ENCODE results near the gene CAPZA1.
"Not testable (repeated sequence)": the region's sequence is repeated elsewhere in the genome, so short reads cannot be mapped to it uniquely, and the experiment has no call there.

Gene CAPZA1

DNA sequence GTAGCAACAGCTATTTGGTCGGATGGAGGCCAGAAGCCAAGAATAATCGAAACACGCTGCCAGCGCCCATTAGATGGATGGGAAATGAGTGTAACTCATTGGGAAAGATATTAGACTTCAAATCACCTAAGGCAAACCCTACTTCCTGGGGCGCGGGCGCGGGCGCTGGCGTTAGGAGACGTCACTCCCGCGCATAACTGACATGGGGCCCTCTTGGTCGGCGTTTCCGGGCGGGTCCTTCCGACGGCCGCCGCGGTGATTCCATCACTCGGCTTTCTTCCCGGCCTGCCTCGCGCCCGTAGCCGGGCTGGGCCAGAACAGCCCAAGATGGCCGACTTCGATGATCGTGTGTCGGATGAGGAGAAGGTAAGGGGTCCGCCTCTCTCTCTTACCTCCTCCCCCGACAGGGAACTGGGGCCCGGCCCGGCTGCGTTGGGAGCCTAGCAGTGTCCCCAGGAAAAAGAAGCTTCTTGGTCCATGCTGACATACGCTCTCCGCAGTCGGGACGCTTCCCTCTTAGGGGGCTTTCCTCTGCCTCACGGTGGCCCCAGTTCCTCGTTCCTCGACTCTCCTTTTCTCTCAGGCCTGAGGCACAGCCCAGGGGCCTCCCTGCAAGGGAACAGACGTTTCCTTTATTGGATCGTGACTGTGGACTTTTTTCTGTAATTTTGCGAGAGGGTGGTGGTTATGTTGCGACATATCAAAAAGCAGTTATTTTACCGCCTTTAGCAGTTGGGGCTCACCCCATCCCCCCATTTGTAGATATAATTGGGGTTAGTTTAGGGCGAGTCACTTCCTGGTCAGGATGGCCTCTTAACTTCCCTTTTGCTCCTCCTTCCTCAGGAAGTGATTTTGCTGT is at the start of gene CAPZA1:
Gene CAPZA1, plus strand, starts transcription at position 315 of the 859 bp plus-strand sequence. Its CDS starts 13 bp downstream, at position 328.
- DNase-seq, result peak; percentile 93

DNA sequence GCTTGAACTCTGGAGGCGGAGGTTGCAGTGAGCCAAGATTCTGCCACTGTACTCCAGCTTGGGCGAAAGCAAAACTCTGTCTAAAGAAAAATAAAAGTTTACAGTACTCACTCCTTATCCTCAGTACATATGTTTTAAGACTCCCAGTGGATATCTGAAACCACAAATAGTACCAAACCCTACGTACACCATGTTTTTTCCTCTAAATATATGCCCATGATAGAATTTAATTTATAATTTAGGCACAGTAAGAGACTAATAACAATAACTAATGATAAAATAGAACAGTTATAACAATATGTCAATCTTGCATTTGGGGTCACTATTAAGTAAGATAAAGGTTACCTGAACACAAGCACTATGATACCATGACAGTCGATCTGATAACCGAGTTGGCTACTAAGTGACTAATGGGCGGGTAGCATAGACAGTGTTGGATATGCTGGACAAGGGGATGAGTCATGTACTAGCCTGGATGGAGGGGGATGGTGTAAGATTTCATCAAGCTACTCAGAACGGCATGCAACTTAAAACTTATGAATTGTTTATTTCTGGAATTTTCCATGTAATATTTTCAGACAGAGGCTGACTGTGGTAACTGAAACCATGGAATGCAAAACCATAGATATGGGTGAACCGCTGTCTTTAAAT is 44.4 kb upstream of the CAPZA1 start:
- DNase-seq, result no peak

DNA sequence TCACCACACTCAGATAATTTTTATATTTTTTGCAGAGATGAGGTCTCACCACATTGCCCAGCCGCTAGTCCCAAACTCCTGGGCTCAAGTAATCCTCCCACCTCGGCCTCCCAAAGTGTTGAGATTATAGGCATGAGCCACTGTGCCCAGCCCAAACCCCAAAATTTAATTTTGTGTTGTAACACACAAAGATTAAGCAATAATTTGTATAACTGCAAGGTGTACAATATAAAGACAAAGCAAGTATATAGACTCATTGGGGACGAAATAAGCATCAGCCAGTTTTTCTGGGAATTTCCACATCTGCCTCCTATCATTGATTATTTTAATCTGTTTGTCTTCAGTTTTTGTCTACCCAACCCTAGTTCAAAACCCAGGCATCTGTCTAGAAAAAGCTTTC is 43.4 kb upstream of the CAPZA1 start:
- no peak for DNase-seq

DNA sequence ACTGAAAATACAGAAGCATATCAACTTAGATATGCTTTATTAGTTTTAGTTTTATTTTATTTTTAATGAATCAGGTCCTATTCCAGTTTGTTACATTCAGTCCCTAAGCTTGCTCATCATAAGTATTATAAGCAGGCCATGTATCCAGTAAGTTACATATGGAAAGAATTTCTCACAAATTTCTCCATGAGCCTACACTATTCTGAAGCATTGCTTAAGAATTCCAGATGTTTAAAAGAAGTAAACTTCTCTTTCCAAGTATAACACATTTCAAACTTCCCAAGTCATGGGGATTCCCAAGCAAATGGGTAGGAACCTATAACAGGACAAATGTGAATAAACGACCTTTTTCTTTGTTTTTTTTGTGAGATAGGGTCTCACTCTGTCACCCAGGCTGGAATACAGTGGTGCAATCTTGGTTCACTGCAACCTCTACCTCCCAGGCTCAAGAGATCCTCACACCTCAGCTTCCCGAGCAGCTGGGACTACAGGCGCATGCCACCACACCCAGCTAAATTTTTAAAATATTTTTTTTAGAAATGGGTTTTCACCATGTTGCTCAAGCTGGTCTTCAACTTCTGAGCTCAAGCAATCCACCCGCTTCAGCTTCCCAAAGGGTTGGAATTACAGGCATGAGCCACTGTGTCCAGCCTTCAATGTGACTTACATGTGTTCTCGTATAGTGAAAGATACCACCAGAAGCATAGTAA is 39.7 kb upstream of the CAPZA1 start:
- DNase-seq, result no peak

DNA sequence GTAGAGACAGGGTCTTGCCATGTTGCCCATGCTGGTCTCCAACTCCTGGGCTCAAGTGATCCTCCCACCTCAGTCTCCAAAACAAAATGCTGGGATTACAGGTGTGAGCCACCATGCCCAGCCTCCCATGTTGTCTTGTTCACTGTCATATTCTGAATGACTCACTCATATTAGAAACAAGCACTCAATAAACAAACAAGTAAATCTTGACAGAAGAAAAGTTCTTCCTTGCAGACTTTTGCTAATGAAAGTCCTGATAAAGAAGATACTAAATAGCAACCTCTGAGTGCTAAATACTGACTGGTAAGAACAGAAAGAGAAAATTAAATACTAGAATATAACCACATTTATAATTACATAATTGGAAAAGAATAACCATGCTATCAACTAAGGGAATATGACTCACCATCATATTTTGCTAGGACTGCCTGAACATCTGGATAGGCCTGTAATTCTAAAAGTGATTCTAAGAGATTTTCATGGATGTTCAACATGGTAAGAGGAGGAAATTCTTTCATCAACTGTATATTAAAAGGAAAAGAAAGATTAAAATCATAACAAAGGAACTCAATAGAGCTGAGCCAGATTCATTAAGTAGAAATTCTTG is 37.9 kb upstream of the CAPZA1 start:
- no peak for DNase-seq

DNA sequence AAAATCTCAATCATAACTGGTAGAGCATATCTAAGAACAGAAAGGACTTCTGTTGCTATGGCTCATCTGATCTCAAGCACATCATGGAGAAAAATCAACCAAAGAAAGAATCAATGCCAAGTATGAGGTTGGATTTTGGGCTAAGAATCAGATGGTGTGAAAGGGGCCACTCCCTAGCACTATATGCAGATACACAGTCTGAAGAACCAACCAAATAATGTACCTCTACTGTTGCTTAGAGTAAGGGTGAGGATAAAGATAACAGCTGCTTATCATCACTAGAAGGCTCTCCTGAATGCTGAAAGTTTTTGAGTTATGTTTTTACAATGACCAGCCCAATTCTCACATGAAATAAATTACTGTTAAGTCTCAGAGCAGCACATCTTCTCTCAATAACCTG is 36.3 kb upstream of the CAPZA1 start:
- DNase-seq, result no peak

DNA sequence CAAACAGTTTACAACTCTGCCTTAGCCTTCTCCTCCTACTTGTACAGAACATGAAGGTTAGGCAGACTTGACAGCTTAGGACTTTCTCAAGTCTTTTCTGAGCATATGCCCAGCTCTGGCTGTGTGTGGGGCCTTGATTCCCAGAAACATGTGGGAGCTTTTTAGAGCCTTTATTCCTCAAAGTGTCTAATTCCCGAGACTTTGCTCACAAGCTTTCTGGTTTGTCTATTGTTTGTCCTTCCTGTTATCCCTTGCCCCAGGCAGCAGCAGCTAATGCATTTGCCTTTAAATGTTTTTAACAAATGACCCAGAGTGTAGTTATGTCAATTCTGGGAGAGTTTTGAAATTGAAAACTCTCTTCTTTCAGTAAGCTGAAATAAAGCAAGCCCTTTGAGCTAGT is 29.9 kb upstream of the CAPZA1 start:
- no peak for DNase-seq

DNA sequence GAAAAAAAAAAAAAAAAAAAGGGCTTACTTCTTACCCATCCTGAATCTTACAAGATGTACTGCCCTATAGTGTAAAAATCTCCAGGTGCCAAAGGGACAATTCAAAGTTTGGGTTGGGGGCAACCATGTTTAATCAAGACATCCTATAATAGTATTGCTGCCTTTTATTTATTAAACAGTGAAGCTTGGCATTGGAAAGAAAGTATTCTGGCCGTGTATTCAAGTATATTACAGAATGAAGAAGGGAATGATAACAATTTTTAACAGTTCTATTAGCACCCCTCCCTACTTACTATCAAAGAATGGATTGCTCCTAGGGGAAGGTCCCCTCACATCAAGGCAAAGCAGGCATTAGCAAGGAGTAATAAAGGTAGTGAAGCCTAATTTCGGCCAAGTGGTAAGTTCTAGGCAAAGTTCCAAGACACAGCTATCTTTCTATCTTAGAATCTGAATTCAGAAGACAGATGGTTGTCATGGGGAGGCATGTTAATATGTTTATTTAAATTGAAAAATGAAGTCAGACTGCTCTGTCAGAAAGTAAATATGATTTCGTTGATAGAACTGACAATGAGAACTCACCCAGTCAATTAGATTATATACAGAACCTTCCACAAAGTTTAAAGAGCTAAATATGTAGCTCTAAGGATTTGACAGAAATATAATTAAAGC is 25.3 kb upstream of the CAPZA1 start:
- DNase-seq, result no peak

DNA sequence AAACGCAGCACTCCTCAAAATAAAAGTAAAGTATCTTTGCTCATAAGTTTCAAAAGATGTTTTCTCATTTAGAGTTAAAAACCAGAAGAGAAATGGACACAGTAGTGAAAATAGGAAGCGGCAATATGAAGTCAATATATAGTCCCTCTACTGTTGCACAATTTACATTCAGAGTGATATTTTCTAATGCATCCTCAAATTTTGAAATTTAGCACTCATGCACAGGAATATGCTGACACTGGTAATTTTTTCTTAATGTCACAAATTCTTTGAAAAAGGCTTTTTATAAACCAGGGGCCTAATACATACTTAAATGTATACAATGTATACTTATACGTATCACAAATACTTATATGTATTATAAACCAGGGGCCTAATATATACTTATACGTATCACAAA is 20.2 kb upstream of the CAPZA1 start:
- DNase-seq, result no peak

DNA sequence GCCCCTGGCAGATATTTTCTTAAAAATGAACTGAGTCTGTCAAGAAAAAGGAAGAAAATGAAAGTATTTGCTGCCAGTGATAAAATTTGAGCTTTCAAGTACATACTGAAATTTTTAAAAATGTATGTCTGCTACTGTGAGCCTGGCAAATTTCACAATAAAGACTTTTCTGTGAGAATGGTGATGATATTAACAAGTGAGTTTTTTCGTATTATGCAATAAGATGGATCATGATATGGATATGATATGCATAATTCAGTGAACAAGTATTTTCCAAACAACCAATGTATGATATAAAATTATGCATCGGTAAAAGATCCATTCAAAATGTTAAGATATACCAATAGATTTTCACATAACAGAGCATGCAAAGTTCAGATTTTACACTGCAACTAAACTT is 16.6 kb upstream of the CAPZA1 start:
- no peak for DNase-seq

DNA sequence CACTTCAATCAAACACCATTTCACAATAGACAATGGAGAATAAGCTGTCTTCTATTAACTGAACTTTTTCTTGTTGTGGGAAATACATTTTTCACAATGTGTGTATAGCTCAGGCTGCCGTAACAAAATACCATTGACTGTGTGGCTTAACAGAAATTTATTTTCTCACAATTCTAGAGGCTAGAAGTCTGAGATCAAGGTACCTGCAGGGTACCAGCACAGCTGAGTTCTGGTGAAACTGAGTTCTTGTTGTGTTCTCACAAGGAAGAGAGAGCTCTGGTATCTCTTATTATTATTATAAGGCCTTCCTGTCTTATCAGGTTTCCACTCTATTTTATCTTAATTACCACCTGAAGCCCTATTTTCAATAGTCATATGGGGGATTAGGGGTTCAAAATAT is 16.1 kb upstream of the CAPZA1 start:
- no peak for DNase-seq

DNA sequence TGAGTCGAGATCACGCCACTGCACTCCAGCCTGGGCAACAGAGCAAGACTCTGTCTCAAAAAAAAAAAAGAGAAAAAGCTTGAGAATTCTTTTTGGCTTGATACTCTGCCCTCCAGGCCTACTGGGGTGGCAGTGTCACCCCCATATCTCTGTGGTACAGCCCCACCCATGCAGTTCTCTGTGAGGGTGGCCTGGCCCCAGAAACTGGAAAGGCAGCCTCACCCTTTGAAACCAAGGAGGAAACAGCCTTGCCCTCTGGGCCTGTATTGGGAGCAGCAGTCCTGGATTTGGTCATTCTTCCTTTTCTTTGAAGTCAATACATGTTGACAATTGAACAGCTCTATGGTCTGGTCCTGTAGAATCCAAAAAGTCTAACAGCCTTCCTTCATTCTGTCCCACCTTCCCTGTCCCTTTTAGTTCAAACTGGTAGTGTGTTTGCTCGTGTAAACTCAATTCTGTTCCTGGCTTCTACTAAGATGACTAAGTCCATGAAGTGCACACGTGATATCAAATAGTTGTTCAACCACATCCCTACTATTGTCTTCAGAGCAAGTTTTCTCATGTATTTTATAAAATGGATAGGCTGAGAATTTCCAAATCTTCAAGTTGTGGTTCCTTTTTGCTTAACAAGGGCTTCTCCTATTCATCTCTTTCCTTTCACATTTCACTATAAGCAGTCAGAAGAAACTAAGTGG is 13.9 kb upstream of the CAPZA1 start:
- DNase-seq, result no peak

DNA sequence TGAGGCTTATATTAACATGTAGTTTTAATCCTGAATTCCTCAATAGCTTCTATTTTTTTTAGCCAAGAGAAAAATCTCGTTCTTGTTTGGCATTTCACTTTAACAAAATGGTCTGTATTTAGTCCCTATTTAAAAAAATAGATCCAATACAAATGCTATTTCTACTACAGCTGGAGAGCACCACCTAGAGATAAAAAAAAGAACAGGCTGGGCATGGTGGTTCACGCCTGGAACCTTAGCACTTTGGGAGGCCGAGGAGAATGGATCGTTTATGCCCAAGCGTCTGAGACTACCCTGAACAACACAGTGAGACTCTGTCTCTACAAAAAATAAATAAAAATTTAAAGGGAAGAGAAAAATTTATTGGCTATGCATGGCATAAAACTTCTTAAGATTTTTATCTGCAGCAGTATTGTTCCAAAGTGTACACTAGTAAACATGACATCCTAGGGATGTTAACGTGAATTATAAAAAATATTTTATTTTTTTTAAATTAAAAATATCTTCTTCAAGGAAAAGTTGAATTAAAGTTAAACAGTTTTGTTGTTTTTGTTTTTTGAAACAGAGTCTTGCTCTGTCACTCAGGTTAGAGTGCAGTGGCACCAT is 5.1 kb upstream of the CAPZA1 start:
- DNase-seq, result no peak

DNA sequence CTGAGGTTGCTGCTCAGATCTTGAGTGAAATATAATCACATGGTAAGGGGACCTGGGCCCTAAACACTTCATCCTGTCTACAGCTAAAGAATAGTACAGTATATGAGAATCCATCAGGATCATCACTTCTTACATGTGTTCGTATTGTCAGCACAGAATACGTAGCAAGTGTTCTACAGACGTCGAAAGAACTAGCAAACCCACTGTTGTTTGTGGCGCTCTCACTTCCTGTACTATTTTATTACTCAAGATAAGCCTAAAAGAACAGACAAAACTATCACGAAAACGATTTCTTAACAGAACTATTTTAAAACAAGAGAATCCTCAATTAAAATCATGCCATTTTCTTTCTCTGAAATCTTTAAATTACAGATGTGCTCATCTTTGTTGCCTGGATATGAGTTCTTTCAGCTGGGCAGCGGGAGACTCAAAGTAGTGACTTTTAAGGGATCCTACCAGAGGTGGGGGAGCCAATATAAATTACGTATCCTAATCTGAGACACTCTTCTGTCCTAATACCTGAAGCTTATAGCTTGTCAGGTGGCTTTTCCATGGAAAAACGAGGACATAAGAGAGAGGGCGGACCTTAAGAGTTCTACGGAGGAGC is 1.4 kb upstream of the CAPZA1 start:
- no peak for DNase-seq

DNA sequence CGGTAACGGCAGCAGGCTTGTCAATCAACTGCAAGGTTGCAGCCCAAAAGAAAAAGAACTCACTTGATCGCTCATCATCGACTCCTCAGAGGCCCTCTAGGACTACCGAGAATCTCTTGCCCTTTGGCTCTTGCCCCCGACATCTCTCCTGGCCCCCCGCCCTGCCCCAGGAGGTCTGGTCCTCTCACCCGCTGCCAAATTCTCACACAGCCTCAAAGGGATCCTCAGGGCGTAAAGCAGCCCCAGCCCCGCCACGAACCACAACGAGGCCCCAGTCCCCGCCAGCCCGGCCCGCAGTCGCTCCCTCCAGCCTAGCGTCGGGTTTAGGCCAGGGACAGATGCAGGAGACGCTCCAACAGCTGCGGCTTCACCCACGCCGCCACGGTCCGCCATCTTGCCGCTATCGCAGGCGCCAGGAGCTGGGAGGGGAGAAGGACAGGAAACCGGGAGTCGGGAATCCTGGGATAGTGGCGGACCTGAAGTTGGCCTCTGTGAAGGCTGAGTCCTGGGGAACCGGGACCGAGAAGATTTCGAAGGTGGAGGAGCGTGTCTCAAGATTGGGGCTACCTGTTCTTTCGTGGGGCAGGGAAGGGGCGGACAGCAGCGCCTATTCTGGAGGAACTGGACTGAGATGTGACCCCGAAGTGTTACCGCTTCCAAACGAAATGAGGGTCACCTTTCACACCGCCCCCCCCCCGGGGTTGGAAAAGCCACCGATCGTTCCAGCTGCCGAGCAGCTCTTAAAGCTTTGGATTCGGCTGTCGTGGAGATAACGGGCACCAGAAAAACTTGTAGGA is 713 bp upstream of the CAPZA1 start, which contains the start of gene ST7L:
Gene ST7L, minus strand, starts transcription at position 421 of the 797 bp plus-strand sequence. Its CDS starts 28 bp downstream, at position 393.
- DNase-seq, result peak; percentile 55

DNA sequence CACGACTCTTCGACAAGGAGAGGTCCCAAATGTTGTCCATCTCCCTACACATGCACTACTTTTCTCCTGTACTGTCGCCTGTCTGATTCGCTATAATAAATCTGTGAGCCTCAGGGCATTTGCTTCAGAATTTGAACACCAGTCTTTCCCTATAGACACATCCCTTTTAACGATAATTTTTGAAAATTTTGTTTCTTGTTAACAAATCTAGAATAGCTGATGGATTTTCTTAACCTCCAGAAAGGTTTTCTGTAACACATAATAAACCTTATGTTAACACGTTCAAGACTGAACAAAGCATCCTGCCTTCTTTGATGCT is 704 bp downstream of the CAPZA1 start:
- DNase-seq, result no peak

DNA sequence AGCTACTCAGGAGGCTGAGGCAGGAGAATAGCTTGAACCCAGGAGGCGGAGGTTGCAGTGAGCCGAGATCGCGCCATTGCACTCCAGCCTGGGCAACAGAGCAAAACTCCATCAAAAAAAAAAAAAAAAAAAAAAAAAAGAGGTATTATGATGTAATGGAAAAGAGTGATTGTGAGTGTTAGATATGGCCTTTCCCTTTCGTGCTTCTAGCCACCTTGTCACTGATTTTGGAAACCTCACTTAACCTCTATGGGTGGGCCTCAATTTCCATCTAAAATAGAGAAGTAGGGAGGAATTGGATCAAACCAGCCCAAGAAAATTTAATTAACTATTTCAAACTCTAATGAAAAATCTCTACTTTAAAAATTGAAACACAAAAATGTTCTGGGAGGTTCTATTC is 4.9 kb downstream of the CAPZA1 start:
- DNase-seq, result not testable (repeated sequence)

DNA sequence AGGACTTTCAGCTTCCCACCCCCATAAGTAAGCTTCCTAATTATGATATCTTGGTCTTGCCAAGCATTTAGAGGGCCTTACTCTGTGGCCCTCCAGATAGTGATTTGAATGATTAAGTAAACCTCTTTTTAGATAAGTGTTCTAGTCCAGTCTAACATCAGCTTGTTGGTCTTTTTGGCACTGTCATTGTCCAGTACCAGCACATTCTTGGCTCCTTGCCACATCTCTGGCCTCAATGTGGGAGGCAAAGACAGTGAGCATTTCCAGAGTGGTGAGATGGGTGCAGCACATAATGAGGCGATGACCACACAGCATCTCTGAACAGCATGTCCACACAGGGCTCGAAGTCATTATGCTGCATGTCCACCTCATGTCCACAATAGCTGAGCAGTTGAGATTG is 6.1 kb downstream of the CAPZA1 start:
- DNase-seq, result no peak

DNA sequence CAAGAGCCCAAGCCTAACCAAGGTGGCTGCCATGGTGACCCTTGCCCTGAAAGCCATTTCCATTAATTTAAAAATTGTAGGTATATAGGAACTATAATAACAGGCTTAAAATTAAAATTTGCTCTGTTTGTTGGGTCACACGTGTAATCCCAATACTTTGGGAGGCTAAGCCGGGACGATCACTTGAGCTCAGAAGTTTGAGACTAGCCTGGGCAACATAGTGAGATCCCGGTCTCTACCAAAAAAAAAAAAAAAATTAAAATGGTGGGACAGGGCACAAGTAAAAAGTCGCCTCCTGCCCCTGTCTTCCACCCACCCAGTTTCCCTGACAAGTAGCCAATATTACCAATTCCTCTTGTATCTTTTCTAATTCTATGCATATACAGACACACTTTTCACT is 6.6 kb downstream of the CAPZA1 start:
- no peak for DNase-seq

DNA sequence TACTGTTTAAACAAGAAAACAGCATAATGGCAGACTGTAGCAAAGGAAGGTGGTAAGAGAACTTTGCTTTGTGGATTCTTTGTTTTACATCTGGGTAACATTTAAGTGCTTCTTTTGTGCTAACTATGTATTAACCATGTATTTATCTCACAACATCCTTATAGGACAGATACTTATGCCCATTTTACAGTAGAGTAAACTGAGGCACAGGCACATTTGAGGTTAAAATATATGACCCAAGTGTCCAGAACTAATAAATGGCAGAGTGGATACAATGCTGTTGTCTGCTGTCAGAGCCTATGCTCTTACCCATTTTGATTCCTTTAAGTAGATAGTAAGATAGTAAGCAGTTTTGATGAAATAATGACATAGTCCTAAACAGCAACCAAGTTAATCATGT is 7.3 kb downstream of the CAPZA1 start:
- no peak for DNase-seq

DNA sequence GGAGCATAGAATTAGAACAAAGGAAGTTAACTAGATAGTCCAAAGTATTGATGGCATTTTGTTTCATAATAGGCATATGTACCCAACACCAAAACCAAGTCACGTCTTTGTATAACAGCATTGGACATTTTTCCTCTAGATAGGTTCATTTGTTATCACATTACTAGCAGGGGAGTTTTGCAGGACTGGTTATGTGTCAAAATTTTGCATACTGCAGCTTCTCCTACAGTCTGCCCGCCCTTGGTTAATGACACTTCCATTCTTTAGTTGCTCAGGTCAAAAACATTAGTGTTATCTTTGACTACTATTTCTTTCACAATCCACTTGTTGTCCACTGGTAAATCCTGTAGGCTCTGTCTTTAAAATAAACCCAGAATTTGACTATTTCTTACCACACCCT is 8.9 kb downstream of the CAPZA1 start:
- no peak for DNase-seq

All from stimulated activated CD4-positive, alpha-beta T cell treated with anti-CD3 and anti-CD28 coated beads, Interleukin-1b, Interleukin-23, amount 100 ng/mL, for 48 hours (primary cell).